Smooth muscle cell (in vitro differentiated cells): ENCODE data around the gene UMAD1. TPM values are rescaled to one million over a fixed set of nuclear protein-coding genes. Genes with fewer than 3 reads are reported as not detected.

ENCODE experiments used
- DNase-seq: peaks from one replicate; lab custom pipeline; 2025; ENCODE audit not compliant: unreplicated experiment; lab: John Stamatoyannopoulos, UW
- H2AFZ ChIP-seq: fragments of 200-600 bp; sonication (generic); 2 replicates; pipeline ENCODE4 v1.6.0; 2016; ENCODE audit warnings: antibody characterized with exemption, low read depth, mild to moderate bottlenecking
- H3F3A ChIP-seq: fragments of 200-600 bp; sonication (generic); 2 replicates; pipeline ENCODE4 v1.6.0; 2017; ENCODE audit warnings: antibody characterized with exemption, low read depth
- H3K27ac ChIP-seq: fragments of 200-600 bp; sonication (generic); 2 replicates; pipeline ENCODE4 v1.5.1; 2016; ENCODE audit warnings: low read depth, mild to moderate bottlenecking
- H3K27me3 ChIP-seq: fragments of 200-600 bp; sonication (generic); 2 replicates; pipeline ENCODE4 v1.6.1; 2016; ENCODE audit warnings: low read depth, mild to moderate bottlenecking
- H3K36me3 ChIP-seq: fragments of 200-600 bp; sonication (generic); 2 replicates; pipeline ENCODE4 v1.5.1; 2016; ENCODE audit warnings: low read depth
- H3K4me1 ChIP-seq: fragments of 200-600 bp; sonication (generic); 2 replicates; pipeline ENCODE4 v1.5.1; 2016; ENCODE audit warnings: low read depth
- H3K4me2 ChIP-seq: fragments of 200-600 bp; sonication (generic); 2 replicates; pipeline ENCODE4 v1.6.0; 2016; ENCODE audit warnings: mild to moderate bottlenecking
- H3K4me3 ChIP-seq: fragments of 200-600 bp; sonication (generic); 2 replicates; pipeline ENCODE4 v1.5.1; 2016; ENCODE audit warnings: mild to moderate bottlenecking
- H3K79me2 ChIP-seq: fragments of 200-600 bp; sonication (generic); 2 replicates; pipeline ENCODE4 v1.6.0; 2016; ENCODE audit warnings: low read depth, mild to moderate bottlenecking
- H3K9ac ChIP-seq: fragments of 200-600 bp; sonication (generic); 2 replicates; pipeline ENCODE4 v1.6.0; 2016; ENCODE audit warnings: low read depth
- H3K9me3 ChIP-seq: fragments of 200-600 bp; sonication (generic); replicated peaks from 2 replicates; pipeline ENCODE4 v1.5.1; 2016; ENCODE audit warnings: low read depth
- H4K20me1 ChIP-seq: fragments of 200-600 bp; sonication (generic); 2 replicates; pipeline ENCODE4 v1.6.0; 2016; ENCODE audit warnings: low read depth
- WGBS: methylation state at CpG from one replicate; pipeline ENCODE4 v1.1.7; 2016; ENCODE audit warnings: low lambda C conversion rate; 5-methylcytosine and 5-hydroxymethylcytosine counted together
- polyA plus RNA-seq: library from polyadenylated mRNA; unstranded; fragments of >200 nt; fragmentation: Nextera tagmentation; extraction: Ambion mirVana; gene quantifications from 2 replicates; pipeline ENCODE4 v1.2.1, GENCODE V29; 2016
- total RNA-seq: library from RNA; depleted of rRNA; stranded (reverse); fragments of >200 nt; gene quantifications from 2 replicates; pipeline ENCODE4 v1.2.3, GENCODE V29; 2014
- TF ChIP-seq, protein P1 (sequence below): fragments of 200-600 bp; sonication (generic); IDR thresholded peaks from 2 replicates; pipeline ENCODE4 v1.5.1; 2017; ENCODE audit warnings: borderline replicate concordance, mild to moderate bottlenecking, antibody characterized with exemption; ENCODE audit not compliant: insufficient read depth, poor library complexity, severe bottlenecking

Gene UMAD1
- total and polyA plus RNA-seq, 2 experiments from 2014 or later: 13.7 to 24.3 TPM

DNA sequence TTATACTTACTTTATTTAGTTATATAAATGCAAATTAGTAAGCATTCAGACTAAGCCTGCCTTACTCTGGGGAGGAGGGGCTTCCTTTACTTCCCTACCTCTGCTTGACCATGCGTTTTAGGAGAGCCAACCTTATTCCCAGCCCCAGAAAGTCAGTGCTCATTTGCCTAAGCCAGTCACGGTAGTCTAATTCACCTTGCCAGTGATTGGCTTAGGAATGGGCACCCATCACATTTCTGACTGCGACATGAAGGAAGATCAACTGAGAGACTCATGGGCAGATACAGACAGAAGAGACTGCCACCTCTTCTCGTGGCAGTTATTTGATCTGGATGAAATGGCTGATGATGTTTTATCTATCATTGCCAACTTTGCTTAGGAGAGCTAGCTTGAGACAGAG is 48.4 kb downstream of the UMAD1 start:
- TF ChIP-seq, protein P1, sequence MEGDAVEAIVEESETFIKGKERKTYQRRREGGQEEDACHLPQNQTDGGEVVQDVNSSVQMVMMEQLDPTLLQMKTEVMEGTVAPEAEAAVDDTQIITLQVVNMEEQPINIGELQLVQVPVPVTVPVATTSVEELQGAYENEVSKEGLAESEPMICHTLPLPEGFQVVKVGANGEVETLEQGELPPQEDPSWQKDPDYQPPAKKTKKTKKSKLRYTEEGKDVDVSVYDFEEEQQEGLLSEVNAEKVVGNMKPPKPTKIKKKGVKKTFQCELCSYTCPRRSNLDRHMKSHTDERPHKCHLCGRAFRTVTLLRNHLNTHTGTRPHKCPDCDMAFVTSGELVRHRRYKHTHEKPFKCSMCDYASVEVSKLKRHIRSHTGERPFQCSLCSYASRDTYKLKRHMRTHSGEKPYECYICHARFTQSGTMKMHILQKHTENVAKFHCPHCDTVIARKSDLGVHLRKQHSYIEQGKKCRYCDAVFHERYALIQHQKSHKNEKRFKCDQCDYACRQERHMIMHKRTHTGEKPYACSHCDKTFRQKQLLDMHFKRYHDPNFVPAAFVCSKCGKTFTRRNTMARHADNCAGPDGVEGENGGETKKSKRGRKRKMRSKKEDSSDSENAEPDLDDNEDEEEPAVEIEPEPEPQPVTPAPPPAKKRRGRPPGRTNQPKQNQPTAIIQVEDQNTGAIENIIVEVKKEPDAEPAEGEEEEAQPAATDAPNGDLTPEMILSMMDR: no peak
- WGBS: 93% methylated on average over 4 of the region's 4 CpGs
- H4K20me1 ChIP-seq: no peaks in the 10 kb centered on the region
- H3K4me2 ChIP-seq: no peak overlapping the region
- no peaks in the 10 kb centered on the region for H3K9me3 ChIP-seq
- no peak overlapping the region for H3K9ac ChIP-seq
- H3K27me3 ChIP-seq: no peaks in the 10 kb centered on the region
- H3K36me3 ChIP-seq: no peaks in the 10 kb centered on the region
- no peak overlapping the region for H3K27ac ChIP-seq
- H3F3A ChIP-seq: no peaks in the 10 kb centered on the region
- H3K4me1 ChIP-seq: peaks cover 10% of the 10 kb centered on the region
- no peaks in the 10 kb centered on the region for H3K79me2 ChIP-seq
- H2AFZ ChIP-seq: no peak overlapping the region
- no peak for DNase-seq
- H3K4me3 ChIP-seq: no peak overlapping the region

DNA sequence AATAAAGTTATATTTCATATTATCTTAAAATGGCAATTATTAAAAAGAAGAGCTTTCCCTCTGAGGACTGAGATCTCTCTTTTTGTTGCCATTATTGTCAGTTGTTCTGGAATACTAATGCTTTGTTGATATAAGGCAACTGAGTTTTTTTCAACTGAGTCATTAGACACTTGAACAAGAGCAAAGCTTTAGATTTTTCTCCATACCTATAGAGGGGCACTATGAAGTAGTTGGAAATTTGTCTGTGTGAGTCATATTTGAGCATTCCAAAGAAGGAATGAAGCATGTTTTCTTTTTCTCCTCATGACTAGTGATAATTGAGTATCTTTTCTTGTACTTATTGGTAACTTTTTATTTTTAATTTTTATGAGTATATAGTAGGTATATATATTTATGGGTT is 53.3 kb downstream of the UMAD1 start:
- H3F3A ChIP-seq: peaks cover 6% of the 10 kb centered on the region
- no peak overlapping the region for H2AFZ ChIP-seq
- peaks cover 21% of the 10 kb centered on the region for H3K4me1 ChIP-seq
- H3K27ac ChIP-seq: peak overlapping the region; percentile 64
- TF ChIP-seq, protein P1: no peak
- no peaks in the 10 kb centered on the region for H3K9me3 ChIP-seq
- H4K20me1 ChIP-seq: no peaks in the 10 kb centered on the region
- DNase-seq: no peak
- H3K9ac ChIP-seq: no peak overlapping the region
- no peak overlapping the region for H3K4me3 ChIP-seq
- no peaks in the 10 kb centered on the region for H3K36me3 ChIP-seq
- H3K27me3 ChIP-seq: no peaks in the 10 kb centered on the region
- H3K4me2 ChIP-seq: peak overlapping the region; percentile 12
- no peaks in the 10 kb centered on the region for H3K79me2 ChIP-seq

DNA sequence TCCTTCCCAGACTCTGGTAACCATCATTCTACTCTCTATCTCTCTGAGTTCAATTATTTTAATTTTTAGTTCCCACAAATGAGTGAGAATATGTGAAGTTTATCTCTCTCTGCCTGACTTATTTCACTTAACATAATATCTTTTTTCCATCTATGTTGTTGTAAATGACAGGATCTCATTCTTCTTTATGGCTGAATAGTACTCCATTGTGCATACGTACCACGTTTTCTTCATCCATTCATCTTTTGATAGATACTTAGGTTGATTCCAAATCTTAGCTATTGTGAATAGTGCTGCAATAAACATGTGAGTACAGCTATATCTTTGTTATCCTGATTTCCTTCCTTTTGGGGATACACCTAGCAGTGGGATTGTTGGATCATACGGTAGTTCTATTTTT is 54.0 kb downstream of the UMAD1 start:
- H3F3A ChIP-seq: peaks cover 6% of the 10 kb centered on the region
- no peak overlapping the region for H3K9ac ChIP-seq
- WGBS: 97% methylated on average over 3 of the region's 3 CpGs
- H4K20me1 ChIP-seq: no peaks in the 10 kb centered on the region
- no peaks in the 10 kb centered on the region for H3K9me3 ChIP-seq
- no peaks in the 10 kb centered on the region for H3K36me3 ChIP-seq
- peaks cover 24% of the 10 kb centered on the region for H3K4me1 ChIP-seq
- no peak overlapping the region for H3K4me3 ChIP-seq
- H2AFZ ChIP-seq: no peak overlapping the region
- H3K27me3 ChIP-seq: no peaks in the 10 kb centered on the region
- H3K27ac ChIP-seq: peak overlapping the region; percentile 64
- H3K79me2 ChIP-seq: no peaks in the 10 kb centered on the region
- DNase-seq: no peak
- H3K4me2 ChIP-seq: no peak overlapping the region
- TF ChIP-seq, protein P1: no peak

DNA sequence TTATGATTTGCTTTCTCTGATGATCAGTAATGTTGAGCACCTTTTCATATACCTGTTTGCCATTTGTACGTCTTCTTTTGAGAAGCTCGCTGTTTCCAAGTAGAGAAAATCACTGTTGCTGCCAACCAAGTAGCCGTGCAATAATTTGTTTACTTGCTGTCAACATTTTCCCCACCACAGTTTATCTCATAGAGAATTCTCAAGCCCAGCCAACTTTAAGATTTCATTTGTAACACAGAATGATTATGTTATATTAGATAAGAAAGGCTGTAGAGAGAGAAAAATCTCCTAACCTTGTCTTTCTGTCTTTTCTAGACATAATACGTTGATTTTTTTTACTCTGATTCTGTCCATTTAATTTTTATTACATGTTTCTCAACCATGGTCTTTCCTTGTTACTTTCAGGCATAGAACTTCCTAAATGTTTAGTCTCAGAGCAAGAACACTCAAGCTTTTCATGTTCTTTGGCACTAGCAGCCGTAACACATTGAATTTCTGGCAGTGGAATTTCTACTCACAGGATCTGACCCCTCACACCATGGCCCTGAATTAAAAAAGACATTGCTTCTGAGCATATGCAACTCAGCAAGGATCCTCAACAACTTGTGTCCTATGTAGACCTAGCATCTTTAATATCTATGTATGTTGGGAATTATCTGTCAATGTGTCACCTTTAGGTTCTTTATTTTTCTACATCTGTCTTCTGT is 54.7 kb downstream of the UMAD1 start:
- peaks cover 26% of the 10 kb centered on the region for H3K4me1 ChIP-seq
- no peak overlapping the region for H3K4me3 ChIP-seq
- no peak overlapping the region for H3K4me2 ChIP-seq
- H3K27ac ChIP-seq: peak overlapping the region; percentile 64
- WGBS: 54% methylated on average over 5 of the region's 5 CpGs
- H3K9me3 ChIP-seq: no peaks in the 10 kb centered on the region
- H4K20me1 ChIP-seq: no peaks in the 10 kb centered on the region
- TF ChIP-seq, protein P1: no peak
- no peak overlapping the region for H2AFZ ChIP-seq
- peaks cover 6% of the 10 kb centered on the region for H3F3A ChIP-seq
- no peak for DNase-seq
- no peaks in the 10 kb centered on the region for H3K27me3 ChIP-seq
- H3K36me3 ChIP-seq: no peaks in the 10 kb centered on the region
- H3K9ac ChIP-seq: no peak overlapping the region
- peaks cover under 1% of the 10 kb centered on the region for H3K79me2 ChIP-seq
